ENCODE measurements around the gene CLMP.

CLMP gene

GRCh38 chr11:123216249-123216648 lies 21.2 kb upstream of the CLMP start:
- DNase-seq (ENCODE audit: low read depth in 1 of 2, low spot score in 1 of 2), result no peak
- TF ChIP-seq POLR2AphosphoS5 (IDR thresholded peaks at IDR 0.05; ENCODE audit: low read depth) (no peak), SPI1 (IDR thresholded peaks at IDR 0.05; ENCODE audit: borderline replicate concordance, low read depth) (no peak), GABPA (IDR thresholded peaks at IDR 0.05; ENCODE audit: low read depth) (no peak), REST (IDR thresholded peaks at IDR 0.05; ENCODE audit: insufficient replicate concordance, low read depth) (no peak), CTCF (IDR thresholded peaks at IDR 0.05; ENCODE audit: insufficient read depth, low read length) (no peak)
- Histone ChIP-seq H3K27me3 (ENCODE audit: insufficient read depth, poor library complexity, severe bottlenecking) (peaks cover 6% of the 10 kb centered on the region), H3K27ac (replicated peaks) (no peak overlapping the region), H3K4me3 (replicated peaks; ENCODE audit: insufficient read depth, low read length) (no peak overlapping the region)

GRCh38 chr11:123214940-123215339 lies 19.9 kb upstream of the CLMP start:
- DNase-seq (ENCODE audit: low read depth in 1 of 2, low spot score in 1 of 2), result no peak
- Histone ChIP-seq H3K4me3 (replicated peaks; ENCODE audit: insufficient read depth, low read length) (no peak overlapping the region), H3K27ac (replicated peaks) (no peak overlapping the region), H3K27me3 (ENCODE audit: insufficient read depth, poor library complexity, severe bottlenecking) (peaks cover 8% of the 10 kb centered on the region)
- TF ChIP-seq GABPA (IDR thresholded peaks at IDR 0.05; ENCODE audit: low read depth), result no peak
- no peak for TF ChIP-seq REST (IDR thresholded peaks at IDR 0.05; ENCODE audit: insufficient replicate concordance, low read depth)
- no peak for TF ChIP-seq CTCF (IDR thresholded peaks at IDR 0.05; ENCODE audit: insufficient read depth, low read length)
- TF ChIP-seq SPI1 (IDR thresholded peaks at IDR 0.05; ENCODE audit: borderline replicate concordance, low read depth), result no peak
- no peak for TF ChIP-seq POLR2AphosphoS5 (IDR thresholded peaks at IDR 0.05; ENCODE audit: low read depth)

GRCh38 chr11:123214396-123214795 lies 19.3 kb upstream of the CLMP start:
- TF ChIP-seq SPI1 (IDR thresholded peaks at IDR 0.05; ENCODE audit: borderline replicate concordance, low read depth), result no peak
- TF ChIP-seq POLR2AphosphoS5 (IDR thresholded peaks at IDR 0.05; ENCODE audit: low read depth), result no peak
- no peak for TF ChIP-seq REST (IDR thresholded peaks at IDR 0.05; ENCODE audit: insufficient replicate concordance, low read depth)
- no peak for TF ChIP-seq CTCF (IDR thresholded peaks at IDR 0.05; ENCODE audit: insufficient read depth, low read length)
- TF ChIP-seq GABPA (IDR thresholded peaks at IDR 0.05; ENCODE audit: low read depth), result no peak
- DNase-seq (ENCODE audit: low read depth in 1 of 2, low spot score in 1 of 2), result no peak
- Histone ChIP-seq H3K27ac (replicated peaks) (no peak overlapping the region), H3K4me3 (replicated peaks; ENCODE audit: insufficient read depth, low read length) (no peak overlapping the region), H3K27me3 (ENCODE audit: insufficient read depth, poor library complexity, severe bottlenecking) (peaks cover 8% of the 10 kb centered on the region)
